Thyroid gland (tissue), 4 donors: ENCODE results near the gene HNRNPF. TPM values are rescaled to one million over a fixed set of nuclear protein-coding genes. Genes with fewer than 3 reads are reported as not detected.
A peak's percentile ranks its signal among the peaks of the same experiment; 100 is the strongest.

Source experiments
- DNase-seq, 2 donors: peaks; one replicate each; pipeline ENCODE4 v3.0.0-alpha.2; 2019
- H3K27ac ChIP-seq, 3 donors: fragments of 200-600 bp; sonication (generic); 1 replicate in 2 of 3; 2 replicates in 1 of 3; pipeline ENCODE4 v1.5.1; 2016 to 2019; ENCODE audit warnings: mild to moderate bottlenecking in 1 of 3, moderate library complexity in 1 of 3
- H3K27me3 ChIP-seq: fragments of 200-600 bp; sonication (generic); one replicate; pipeline ENCODE4 v1.5.1; 2019
- H3K36me3 ChIP-seq, 2 donors: fragments of 200-600 bp; sonication (generic); one replicate each; pipeline ENCODE4 v1.5.1; 2016 to 2019
- H3K4me1 ChIP-seq, 2 donors: fragments of 200-600 bp; sonication (generic); one replicate each; pipeline ENCODE4 v1.5.1; 2017 to 2019
- H3K4me3 ChIP-seq, 3 donors: fragments of 200-600 bp; sonication (generic); replicated peaks in 1 of 3; 1 replicate in 2 of 3; 2 replicates in 1 of 3; pipeline ENCODE4 v1.5.1; 2016; ENCODE audit warnings: mild to moderate bottlenecking in 1 of 3
- H3K9me3 ChIP-seq: fragments of 200-600 bp; sonication (generic); one replicate; pipeline ENCODE4 v1.5.1; 2017
- CTCF ChIP-seq, 6 experiments: fragments of 200-600 bp in 3 of 6; fragments of 450-650 bp in 3 of 6; sonication (generic) in 3 of 6; IDR thresholded peaks; one replicate each; pipeline ENCODE4 v1.5.1; 2016 to 2019; ENCODE audit warnings: antibody characterized with exemption in 6 of 6, mild to moderate bottlenecking in 2 of 6, inconsistent platforms in 1 of 6, moderate library complexity in 1 of 6
- POLR2A ChIP-seq, 2 donors: fragments of 450-650 bp; IDR thresholded peaks; one replicate each; pipeline ENCODE4 v1.6.1; 2017; ENCODE audit warnings: antibody characterized with exemption in 2 of 2, mild to moderate bottlenecking in 2 of 2, moderate library complexity in 1 of 2
- WGBS, 2 donors: methylation state at CpG; one replicate each; pipeline ENCODE4 v1.1.5; 2017; 5-methylcytosine and 5-hydroxymethylcytosine counted together
- intact Hi-C: fragments of 100-400 bp; cut with DNase I; formaldehyde crosslinking; loops from one replicate; pipeline ENCODE4 v1.15.1; 2023
- total RNA-seq, 4 donors: library from RNA; depleted of rRNA; stranded (reverse); fragments of >200 nt; gene quantifications; one replicate each; pipeline ENCODE4 v1.2.3, GENCODE V29; 2016

HNRNPF gene
- total RNA-seq, 4 donors from 2014 or later = 148 to 158 (median 155) TPM

GRCh38 chr10:43391496-43391895, 17.5 kb downstream of the HNRNPF start:
- WGBS, 2 donors = 95 to 96% methylated on average over 6 of the region's 6 CpGs
- Histone ChIP-seq H3K4me3 (no peak overlapping the region), H3K36me3 (peaks cover 55 to 69% of the 10 kb centered on the region in 2 donors), H3K27me3 (no peaks in the 10 kb centered on the region), H3K4me1 (peaks cover 14% of the 10 kb centered on the region in 2 donors), H3K27ac (no peak overlapping the region), H3K9me3 (no peaks in the 10 kb centered on the region)
- intact Hi-C loops = no loop called here
- no peak for DNase-seq
- TF ChIP-seq POLR2A (IDR thresholded peaks at IDR 0.05) = no peak
- TF ChIP-seq CTCF (IDR thresholded peaks at IDR 0.05) = no peak

GRCh38 chr10:43390759-43391158, 18.2 kb downstream of the HNRNPF start:
- DNase-seq = no peak
- H3K36me3 ChIP-seq = peaks cover 63 to 74% of the 10 kb centered on the region in 2 donors
- no peak overlapping the region for H3K27ac ChIP-seq

GRCh38 chr10:43390333-43390732, 18.7 kb downstream of the HNRNPF start:
- no peak for DNase-seq
- WGBS, 2 donors = 85 to 91% methylated on average over 5 of the region's 5 CpGs
- no peak overlapping the region for H3K4me3 ChIP-seq
- H3K4me1 ChIP-seq = peaks cover 5 to 8% of the 10 kb centered on the region in 2 donors
- no peak overlapping the region for H3K27ac ChIP-seq
- H3K27me3 ChIP-seq = no peaks in the 10 kb centered on the region
- intact Hi-C loops = no loop called here
- no peaks in the 10 kb centered on the region for H3K9me3 ChIP-seq
- no peak for TF ChIP-seq POLR2A (IDR thresholded peaks at IDR 0.05)
- H3K36me3 ChIP-seq = peaks cover 67 to 74% of the 10 kb centered on the region in 2 donors

More at GRCh38 chr10:43390759-43391158, 18.2 kb downstream of the HNRNPF start:
- WGBS, 2 donors = 69% methylated on average over 7 of the region's 7 CpGs
- Histone ChIP-seq H3K4me3 (no peak overlapping the region), H3K27me3 (no peaks in the 10 kb centered on the region), H3K9me3 (no peaks in the 10 kb centered on the region), H3K4me1 (peaks cover 10 to 12% of the 10 kb centered on the region in 2 donors)
- intact Hi-C loops = no loop called here
- TF ChIP-seq POLR2A (IDR thresholded peaks at IDR 0.05) = no peak
- TF ChIP-seq CTCF (IDR thresholded peaks at IDR 0.05) = peak in 3 of 6 experiments; percentile 26 to 29 (median 26)

GRCh38 chr10:43389867-43390266, 19.1 kb downstream of the HNRNPF start:
- 64 to 70% methylated on average over 3 of the region's 3 CpGs for WGBS, 2 donors
- Histone ChIP-seq H3K9me3 (no peaks in the 10 kb centered on the region), H3K27ac (no peak overlapping the region), H3K4me3 (no peak overlapping the region), H3K27me3 (no peaks in the 10 kb centered on the region), H3K36me3 (peaks cover 70 to 74% of the 10 kb centered on the region in 2 donors), H3K4me1 (peaks cover under 1 to 3% of the 10 kb centered on the region in 2 donors)
- intact Hi-C loops = no loop called here
- DNase-seq = no peak
- TF ChIP-seq CTCF (IDR thresholded peaks at IDR 0.05) (no peak), POLR2A (IDR thresholded peaks at IDR 0.05) (no peak)

GRCh38 chr10:43387678-43388032, 21.3 kb downstream of the HNRNPF start:
- intact Hi-C loops = no loop called here
- DNase-seq = no peak
- Histone ChIP-seq H3K27ac (no peak overlapping the region), H3K36me3 (peaks cover 54 to 57% of the 10 kb centered on the region in 2 donors), H3K9me3 (no peaks in the 10 kb centered on the region), H3K4me3 (no peak overlapping the region), H3K27me3 (no peaks in the 10 kb centered on the region), H3K4me1 (no peaks in the 10 kb centered on the region)
- 77 to 89% methylated on average over 5 of the region's 5 CpGs for WGBS, 2 donors
- TF ChIP-seq POLR2A (IDR thresholded peaks at IDR 0.05) = no peak
- TF ChIP-seq CTCF (IDR thresholded peaks at IDR 0.05) = no peak
